CD14-positive monocyte (primary cell): ENCODE results near the gene PTPRE. TPM values are rescaled to one million over a fixed set of nuclear protein-coding genes. Genes with fewer than 3 reads are reported as not detected.

Experiments
- DNase-seq, 3 donors: peaks; one replicate each; pipeline ENCODE4 v3.0.0-alpha.2; 2011 to 2022
- H2AFZ ChIP-seq: 2 replicates; pipeline ENCODE4 v1.6.0; 2012; ENCODE audit warnings: mild to moderate bottlenecking, low read depth, low read length, inconsistent platforms; ENCODE audit not compliant: insufficient read depth, poor library complexity, severe bottlenecking
- H3K27ac ChIP-seq, 2 donors: 1 replicate in 1 of 2; 2 replicates in 1 of 2; pipeline ENCODE4 v1.5.1; 2012 to 2013; ENCODE audit warnings: low read length in 2 of 2, control low read depth in 1 of 2, inconsistent platforms in 1 of 2, low read depth in 1 of 2, mild to moderate bottlenecking in 1 of 2
- H3K27me3 ChIP-seq, 2 donors: one replicate each; pipeline versions ENCODE4 v1.6.0 to v1.6.1; 2011 to 2013; ENCODE audit warnings: low read length in 2 of 2; ENCODE audit not compliant: control insufficient read depth in 2 of 2, insufficient read depth in 2 of 2
- H3K36me3 ChIP-seq, 2 donors: replicated peaks in 1 of 2; 1 replicate in 1 of 2; 2 replicates in 1 of 2; pipeline versions ENCODE4 v1.5.1 to v1.6.1; 2012 to 2013; ENCODE audit warnings: low read length in 2 of 2, control low read depth in 1 of 2, inconsistent platforms in 1 of 2, mild to moderate bottlenecking in 1 of 2; ENCODE audit not compliant: insufficient read depth in 2 of 2, control insufficient read depth in 1 of 2
- H3K4me1 ChIP-seq, 2 donors: 1 replicate in 1 of 2; 2 replicates in 1 of 2; pipeline versions ENCODE4 v1.5.1 to v1.6.1; 2012 to 2013; ENCODE audit warnings: low read length in 2 of 2, control low read depth in 1 of 2, inconsistent platforms in 1 of 2, mild to moderate bottlenecking in 1 of 2, moderate library complexity in 1 of 2; ENCODE audit not compliant: insufficient read depth in 2 of 2, control insufficient read depth in 1 of 2
- H3K4me2 ChIP-seq: replicated peaks from 2 replicates; pipeline ENCODE3; 2012; ENCODE audit warnings: low read length, moderate library complexity, mild to moderate bottlenecking; ENCODE audit not compliant: poor library complexity, severe bottlenecking; ENCODE audit errors: extremely low read depth
- H3K4me3 ChIP-seq, 3 experiments: fragments of 200-600 bp in 1 of 3; sonication (generic) in 1 of 3; replicated peaks in 1 of 3; 1 replicate in 2 of 3; 2 replicates in 1 of 3; pipeline ENCODE4 v1.5.1; 2011 to 2013; ENCODE audit warnings: low read length in 3 of 3, mild to moderate bottlenecking in 3 of 3, control low read depth in 2 of 3, low read depth in 2 of 3, inconsistent platforms in 1 of 3, moderate library complexity in 1 of 3
- H3K79me2 ChIP-seq: 2 replicates; pipeline ENCODE4 v1.6.0; 2012; ENCODE audit warnings: mild to moderate bottlenecking, control low read depth, inconsistent platforms, low read length, moderate library complexity; ENCODE audit not compliant: insufficient read depth
- H3K9ac ChIP-seq: 2 replicates; pipeline ENCODE4 v1.6.0; 2017; ENCODE audit warnings: low read length, mild to moderate bottlenecking; ENCODE audit not compliant: insufficient read depth, poor library complexity, severe bottlenecking
- H3K9me3 ChIP-seq, 2 donors: replicated peaks in 1 of 2; 1 replicate in 1 of 2; 2 replicates in 1 of 2; pipeline versions ENCODE4 v1.5.1 to v1.6.1; 2012 to 2013; ENCODE audit warnings: low read length in 2 of 2, control low read depth in 1 of 2; ENCODE audit not compliant: control insufficient read depth in 1 of 2, insufficient read depth in 1 of 2
- H4K20me1 ChIP-seq: 2 replicates; pipeline ENCODE4 v1.6.0; 2012; ENCODE audit warnings: mild to moderate bottlenecking, low read length, control low read depth, moderate library complexity; ENCODE audit not compliant: insufficient read depth
- H3K27ac Mint-ChIP-seq, 7 donors: one replicate each; pipeline ENCODE4 v1.8.0; 2020; ENCODE audit warnings: mild to moderate bottlenecking in 7 of 7, mixed read lengths in 7 of 7, moderate library complexity in 6 of 7, inconsistent platforms in 2 of 7
- H3K27me3 Mint-ChIP-seq, 3 donors: one replicate each; pipeline ENCODE4 v1.8.0; 2021 to 2022; ENCODE audit warnings: low read depth in 3 of 3, mild to moderate bottlenecking in 3 of 3, mixed read lengths in 3 of 3, moderate library complexity in 3 of 3, inconsistent platforms in 1 of 3
- H3K36me3 Mint-ChIP-seq, 2 donors: one replicate each; pipeline ENCODE4 v1.8.0; 2020; ENCODE audit warnings: mixed read lengths in 2 of 2, inconsistent platforms in 1 of 2, mild to moderate bottlenecking in 1 of 2
- H3K4me1 Mint-ChIP-seq: one replicate; pipeline ENCODE4 v1.8.0; 2020; ENCODE audit warnings: mild to moderate bottlenecking, mixed read lengths
- H3K4me3 Mint-ChIP-seq, 2 donors: one replicate each; pipeline ENCODE4 v1.8.0; 2020; ENCODE audit warnings: mild to moderate bottlenecking in 2 of 2, mixed read lengths in 2 of 2, moderate library complexity in 1 of 2
- H3K9me3 Mint-ChIP-seq, 7 donors: one replicate each; pipeline ENCODE4 v1.8.0; 2020 to 2022; ENCODE audit warnings: mixed read lengths in 7 of 7, mild to moderate bottlenecking in 6 of 7, moderate library complexity in 6 of 7, inconsistent platforms in 2 of 7
- CTCF ChIP-seq: fragments of 200-600 bp; IDR thresholded peaks from one replicate; pipeline ENCODE4 v1.8.0; 2022; ENCODE audit warnings: antibody characterized with exemption, mild to moderate bottlenecking
- WGBS: methylation state at CpG from one replicate; pipeline ENCODE4 v1.1.5; 2013; ENCODE audit warnings: missing lambda C conversion rate; ENCODE audit not compliant: insufficient coverage; 5-methylcytosine and 5-hydroxymethylcytosine counted together
- intact Hi-C, 2 donors: fragments of 100-400 bp; cut with micrococcal nuclease; formaldehyde crosslinking; loops; one replicate each; pipeline versions ENCODE4 v1.15.0 to v1.15.1; 2023
- polyA plus RNA-seq, 3 donors: library from polyadenylated mRNA; depleted of rRNA in 1 of 3; unstranded in 2 of 3; stranded (reverse) in 1 of 3; fragments of 300-500 nt in 2 of 3; fragments of >200 nt in 1 of 3; fragmentation: Illumina TruSeq in 2 of 3; gene quantifications; 1 replicate in 2 of 3; 2 replicates in 1 of 3; pipeline ENCODE4 v1.2.3, GENCODE V29; 2012 to 2021

PTPRE gene
- polyA plus RNA-seq, 3 donors = 95.2 to 271 (median 125) TPM

GRCh38 chr10:128042131-128042610, 135.3 kb downstream of the PTPRE start:
- no peaks in the 10 kb centered on the region for H3K27me3 Mint-ChIP-seq
- no peak for TF ChIP-seq CTCF
- no peaks in the 10 kb centered on the region for H3K27me3 ChIP-seq
- no peak overlapping the region for H2AFZ ChIP-seq
- H3K9me3 Mint-ChIP-seq = peaks cover 0 to 2% (median 0%) of the 10 kb centered on the region in 7 donors
- H3K4me3 ChIP-seq = no peak overlapping the region
- peaks cover 50% of the 10 kb centered on the region for H3K4me1 Mint-ChIP-seq
- H3K4me1 ChIP-seq = peaks cover 32 to 36% of the 10 kb centered on the region in 2 donors
- 66% methylated on average over 16 of the region's 17 CpGs for WGBS
- no peak overlapping the region for H3K27ac ChIP-seq
- no peak overlapping the region for H3K4me2 ChIP-seq
- intact Hi-C loops = no loop called here
- DNase-seq = no peak
- peaks cover 30% of the 10 kb centered on the region for H3K79me2 ChIP-seq
- H3K9me3 ChIP-seq = no peaks in the 10 kb centered on the region
- no peak overlapping the region for H3K9ac ChIP-seq
- H3K4me3 Mint-ChIP-seq = no peak overlapping the region
- peaks cover 2 to 10% of the 10 kb centered on the region in 2 donors for H3K36me3 ChIP-seq
- peaks cover 39% of the 10 kb centered on the region for H4K20me1 ChIP-seq
- peaks cover 26 to 28% of the 10 kb centered on the region in 2 donors for H3K36me3 Mint-ChIP-seq
- peak overlapping the region in 3 of 7 donors; percentile 15 to 62 (median 21) for H3K27ac Mint-ChIP-seq

DNA sequence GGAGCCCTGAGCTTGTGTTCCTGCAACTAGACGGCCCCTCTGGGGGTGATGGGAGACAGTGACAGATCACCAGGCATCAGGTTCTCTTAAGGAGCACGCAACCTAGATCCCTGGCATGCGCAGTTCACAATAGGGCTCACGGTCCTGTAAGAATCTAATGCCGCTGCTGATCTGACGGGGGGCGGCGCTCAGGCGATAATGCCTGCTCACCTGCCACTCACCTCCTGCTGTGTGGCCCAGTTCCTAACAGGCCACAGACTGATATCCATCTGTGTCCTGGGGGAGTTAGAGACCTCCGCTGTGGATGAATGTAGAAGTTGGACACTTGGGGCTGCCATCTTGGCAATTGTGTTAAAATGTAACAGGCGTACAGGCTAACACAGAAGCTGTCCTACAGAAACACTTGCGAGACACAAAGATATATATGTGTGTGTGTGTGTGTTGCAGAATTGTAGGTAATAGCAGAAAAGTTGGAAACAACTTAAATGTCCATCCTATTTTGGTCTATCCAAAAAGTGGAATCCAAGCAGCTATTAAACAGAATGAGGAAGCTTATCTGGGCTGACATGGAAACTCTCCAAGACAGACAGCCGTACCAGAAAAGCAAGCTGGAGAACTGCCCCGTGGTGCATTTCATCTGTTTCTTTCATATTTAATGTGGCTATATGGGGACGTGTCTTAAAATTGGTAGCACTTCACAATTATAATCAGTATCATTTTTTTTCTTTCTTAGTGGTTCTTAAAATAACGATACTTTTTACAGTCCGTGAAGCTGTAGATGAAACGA, 136.5 kb downstream of the PTPRE start:
- intact Hi-C loops = no loop called here
- no peak overlapping the region for H3K27ac Mint-ChIP-seq
- Histone ChIP-seq H3K27me3 (no peaks in the 10 kb centered on the region), H2AFZ (no peak overlapping the region), H4K20me1 (peaks cover 48% of the 10 kb centered on the region), H3K9me3 (no peaks in the 10 kb centered on the region), H3K9ac (no peak overlapping the region), H3K27ac (no peak overlapping the region), H3K4me2 (no peak overlapping the region), H3K4me1 (peaks cover 32 to 40% of the 10 kb centered on the region in 2 donors), H3K4me3 (no peak overlapping the region), H3K36me3 (peaks cover 2 to 18% of the 10 kb centered on the region in 2 donors), H3K79me2 (peaks cover 42% of the 10 kb centered on the region)
- no peak overlapping the region for H3K4me3 Mint-ChIP-seq
- DNase-seq = no peak
- H3K9me3 Mint-ChIP-seq = peaks cover 0 to 2% (median 0%) of the 10 kb centered on the region in 7 donors
- 95% methylated on average over 6 of the region's 18 CpGs for WGBS
- TF ChIP-seq CTCF = no peak
- no peaks in the 10 kb centered on the region for H3K27me3 Mint-ChIP-seq
- peaks cover 33 to 36% of the 10 kb centered on the region in 2 donors for H3K36me3 Mint-ChIP-seq
- H3K4me1 Mint-ChIP-seq = peaks cover 50% of the 10 kb centered on the region
